GM21825 (cell line): ENCODE results near the gene ACAD8.

Source experiments
- ATAC-seq: cut with Tn5 transposase; IDR thresholded peaks from one replicate; pipeline ENCODE4 v1.9.1; 2021; ENCODE audit warnings: mild to moderate bottlenecking, moderate library complexity; ENCODE audit not compliant: unreplicated experiment

ACAD8 gene

GRCh38 chr11:134253188-134253993 is at the start of gene ACAD8, which contains the start of gene THYN1:
TSS of gene ACAD8 (plus strand) at chr11:134253568. CDS start at chr11:134253601, 33 bp downstream.
TSS of gene THYN1 (minus strand) at chr11:134253352. CDS start at chr11:134252882, 470 bp downstream.
- peak; percentile 99 for ATAC-seq

DNA sequence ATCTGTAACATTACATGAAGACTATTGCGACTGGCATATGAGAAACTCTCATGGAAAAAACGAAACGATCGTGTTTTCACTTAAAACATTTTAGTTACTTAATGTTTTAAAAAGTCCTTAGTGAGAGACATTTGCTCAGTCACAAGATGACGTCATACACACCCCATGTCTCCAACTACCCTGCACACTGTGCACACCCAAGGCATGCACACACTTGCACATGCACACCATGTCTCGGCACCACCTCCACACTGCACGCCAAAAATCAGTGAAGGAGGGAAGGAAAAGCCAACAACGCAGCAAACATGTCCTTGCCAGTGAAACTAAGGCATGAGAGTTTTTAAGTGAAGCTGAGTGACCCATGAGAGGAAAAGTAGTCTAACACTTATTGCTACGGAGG is 47.6 kb upstream of the ACAD8 start:
- ATAC-seq, result no peak

DNA sequence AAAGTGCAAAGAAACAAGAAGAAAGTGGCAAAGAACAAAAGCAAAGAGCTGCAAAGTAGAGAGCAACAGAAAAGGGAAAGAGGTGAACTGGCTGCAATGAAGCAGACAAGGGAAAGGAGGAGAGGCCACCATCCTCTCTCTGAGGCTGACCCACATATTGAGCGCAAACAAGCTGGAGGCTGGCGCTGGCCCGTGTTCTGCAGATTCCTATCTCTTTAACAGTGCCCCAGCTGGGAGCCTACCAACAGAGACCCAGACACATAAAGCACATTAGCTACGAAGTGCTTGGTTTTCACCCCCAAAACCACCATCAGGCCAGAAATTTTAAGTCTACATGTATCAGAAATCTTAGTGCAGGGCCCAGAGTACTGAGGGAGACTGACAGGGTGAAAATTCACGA is 47.2 kb upstream of the ACAD8 start:
- ATAC-seq, result no peak

DNA sequence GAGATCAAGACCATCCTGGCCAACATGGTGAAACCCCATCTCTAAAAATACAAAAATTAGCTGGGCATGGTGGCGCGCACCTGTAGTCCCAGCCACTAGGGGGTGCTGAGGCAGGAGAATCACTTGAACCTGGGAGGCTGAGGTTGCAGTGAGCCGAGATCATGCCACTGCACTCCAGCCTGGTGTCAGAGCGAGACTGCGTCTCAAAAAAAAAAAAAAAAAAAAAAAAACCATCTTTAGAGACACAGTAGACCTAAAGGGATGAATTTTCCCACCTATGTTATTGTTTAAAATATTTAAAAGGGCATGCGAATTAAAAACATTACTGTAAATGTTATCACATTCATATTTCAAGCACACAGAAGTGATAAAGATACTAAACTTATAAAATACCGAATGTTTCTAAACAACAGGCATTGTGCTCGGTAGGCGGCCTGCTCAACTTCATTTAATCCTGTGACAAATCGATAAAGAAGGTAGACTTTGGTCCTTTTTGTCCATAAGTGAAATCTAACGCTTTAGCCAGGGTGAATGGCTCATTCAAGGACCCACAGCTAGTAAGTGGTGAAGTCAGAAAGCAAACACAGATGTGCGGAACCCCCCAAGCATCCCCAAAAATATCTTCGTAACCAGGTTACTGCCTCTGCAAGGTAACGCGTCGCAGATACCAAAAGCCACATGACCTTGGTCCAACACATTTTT is 45.7 kb upstream of the ACAD8 start:
- no peak for ATAC-seq

DNA sequence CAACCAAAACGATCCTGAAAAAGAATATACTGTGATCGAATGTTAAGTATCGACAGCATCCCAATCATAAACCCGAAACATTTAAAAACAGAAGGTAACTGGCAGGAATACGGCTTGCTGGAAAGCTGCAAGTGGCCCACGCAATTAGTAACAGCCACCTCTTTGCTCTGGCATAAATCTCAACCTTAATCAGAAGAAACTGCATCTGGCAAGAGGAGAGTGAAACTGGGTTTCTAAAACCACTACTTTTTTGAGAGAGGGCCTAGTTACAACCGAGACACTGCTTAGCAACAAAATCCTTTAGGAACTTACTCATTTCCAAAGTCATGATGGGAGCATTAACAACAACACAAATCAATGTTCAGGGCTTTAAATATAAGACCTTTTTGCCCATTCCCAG is 37.5 kb upstream of the ACAD8 start:
- no peak for ATAC-seq

GRCh38 chr11:134216816-134217215 is 36.6 kb upstream of the ACAD8 start:
- no peak for ATAC-seq

GRCh38 chr11:134223121-134223520 is 30.2 kb upstream of the ACAD8 start:
- no peak for ATAC-seq

GRCh38 chr11:134223836-134224709 is 29.3 kb upstream of the ACAD8 start, which contains the start of the genes NCAPD3 and VPS26B:
TSS of gene NCAPD3 (minus strand) at chr11:134223967. CDS start at chr11:134223926, 41 bp downstream.
TSS of gene VPS26B (plus strand) at chr11:134224671. CDS start at chr11:134225123, 452 bp downstream.
- ATAC-seq, result peak; percentile 70

DNA sequence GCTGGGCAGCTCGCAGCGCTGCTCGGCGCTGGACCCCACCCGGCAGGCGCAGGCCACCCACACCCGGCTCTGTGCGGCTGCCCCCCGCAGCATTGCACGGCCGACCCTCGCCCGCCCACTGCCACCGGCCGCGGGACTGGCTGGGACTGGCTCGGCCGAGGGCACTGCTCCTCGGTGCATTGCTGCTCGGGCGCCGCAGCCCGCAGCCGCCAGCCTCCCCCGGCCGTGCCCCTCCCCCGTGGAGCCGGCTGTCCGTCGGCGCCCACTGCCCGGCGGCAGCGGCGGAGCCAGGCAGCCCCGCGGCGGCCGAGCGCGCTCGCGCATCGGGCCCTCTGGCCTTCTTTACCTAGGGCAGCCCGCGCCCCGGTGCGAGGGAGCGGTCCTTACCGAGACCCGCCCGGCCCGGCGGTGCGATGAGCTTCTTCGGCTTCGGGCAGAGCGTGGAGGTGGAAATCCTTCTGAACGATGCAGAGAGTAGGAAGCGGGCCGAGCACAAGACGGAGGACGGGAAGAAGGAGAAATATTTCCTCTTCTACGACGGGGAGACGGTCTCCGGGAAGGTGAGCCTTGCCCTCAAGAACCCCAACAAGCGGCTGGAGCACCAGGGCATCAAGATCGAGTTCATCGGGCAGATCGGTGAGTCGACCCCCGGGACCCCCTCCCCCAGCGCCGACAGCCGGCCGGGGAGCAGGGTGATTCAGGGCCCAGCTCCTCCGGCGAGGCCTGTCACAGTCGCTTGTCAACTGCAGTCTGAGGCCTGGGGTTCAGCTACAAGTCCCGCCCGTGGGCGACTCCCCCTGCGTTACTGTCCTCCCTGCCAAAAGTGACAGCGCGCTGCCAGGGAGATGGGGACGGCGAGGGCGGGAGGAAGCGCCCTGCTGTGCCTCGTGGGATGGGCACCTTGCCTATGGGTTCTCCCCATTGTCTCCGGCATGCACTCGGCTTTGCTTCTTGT is 28.4 kb upstream of the ACAD8 start:
- peak; percentile 20 for ATAC-seq

DNA sequence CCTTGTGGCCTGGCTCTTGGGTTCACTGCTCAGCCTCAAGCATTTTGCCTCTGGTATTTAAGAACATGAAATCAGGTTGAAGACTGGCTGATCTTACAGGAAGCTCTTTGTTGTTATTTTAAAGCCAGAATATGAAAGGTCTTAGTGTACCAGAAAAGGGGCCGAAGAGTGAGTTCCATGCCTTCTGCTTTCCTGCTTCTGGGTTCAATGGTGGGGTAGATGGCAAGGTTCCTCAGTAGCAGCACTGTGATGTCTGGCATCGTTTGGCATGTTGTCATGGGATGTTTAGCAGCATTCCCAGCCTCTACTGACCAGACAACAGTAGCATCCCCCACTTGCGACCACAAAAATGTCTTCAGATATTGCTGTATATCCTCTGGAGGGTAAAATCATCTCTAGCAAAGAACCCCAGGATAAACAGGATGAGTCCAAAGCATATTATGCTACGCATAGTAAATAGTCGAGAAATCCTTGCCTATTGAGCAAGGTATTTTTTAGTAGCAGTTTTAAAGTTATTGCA is 26.5 kb upstream of the ACAD8 start:
- ATAC-seq, result no peak

GRCh38 chr11:134228625-134229024 is 24.7 kb upstream of the ACAD8 start:
- ATAC-seq, result peak; percentile 46

DNA sequence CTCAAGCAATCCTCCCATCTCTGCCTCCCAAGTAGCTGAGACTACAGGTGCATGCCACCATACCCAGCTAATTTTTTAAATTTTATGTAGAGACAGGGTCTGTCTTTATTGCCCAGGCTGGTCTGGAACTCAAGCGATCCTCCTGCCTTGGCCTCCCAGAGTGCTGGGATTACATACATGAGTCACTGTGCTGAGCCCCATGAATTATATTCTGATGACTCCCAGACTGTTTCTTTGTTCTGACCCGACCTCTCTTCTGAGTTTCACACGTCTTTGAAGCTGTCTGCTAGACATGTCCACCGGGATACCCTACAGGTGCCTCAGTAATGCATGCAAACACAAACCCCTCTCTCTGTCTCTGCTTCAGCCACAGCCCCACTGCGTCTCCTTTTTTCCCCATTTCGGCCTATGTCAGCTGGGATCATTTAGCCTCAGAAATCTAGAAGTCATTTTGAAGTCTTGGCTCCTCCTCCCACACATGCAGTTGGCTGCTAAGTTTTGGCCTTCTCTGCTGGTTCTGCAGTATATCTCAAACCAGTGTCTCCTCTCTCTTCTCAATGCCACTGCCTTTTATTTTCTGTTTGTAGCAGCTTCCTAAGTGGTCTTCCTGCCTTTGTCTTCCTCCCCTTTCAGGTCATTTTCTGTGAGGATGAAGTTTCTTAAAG is 24.1 kb upstream of the ACAD8 start:
- no peak for ATAC-seq

- no peak for ATAC-seq
Measured at GRCh38 chr11:134230339-134230738, 23.0 kb upstream of the ACAD8 start.

GRCh38 chr11:134231958-134232659 is 21.3 kb upstream of the ACAD8 start:
- peak; percentile 35 for ATAC-seq

DNA sequence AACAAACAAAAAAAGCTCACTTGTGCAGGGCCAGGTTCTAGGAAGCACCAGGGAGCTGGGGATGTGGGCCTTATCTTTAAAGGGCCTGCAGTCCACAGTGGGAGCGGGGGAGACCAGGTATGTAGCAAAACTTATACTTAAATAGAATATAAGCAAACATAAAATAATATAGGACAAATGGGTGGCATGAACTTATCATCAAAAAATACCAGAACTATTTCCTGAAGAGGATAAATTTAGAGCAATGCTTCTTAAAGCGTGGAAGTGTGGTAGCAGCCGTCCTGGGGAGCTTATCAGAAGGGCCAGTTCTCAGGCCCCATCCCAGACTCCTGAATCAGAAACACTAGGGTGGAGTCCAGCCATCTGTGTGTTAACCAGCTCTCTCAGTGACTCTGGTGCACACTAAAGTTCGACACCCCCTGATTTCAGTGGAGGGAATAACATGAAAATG is 19.6 kb upstream of the ACAD8 start:
- ATAC-seq, result no peak

- no peak for ATAC-seq
Measured at GRCh38 chr11:134235399-134235798, 18.0 kb upstream of the ACAD8 start.

DNA sequence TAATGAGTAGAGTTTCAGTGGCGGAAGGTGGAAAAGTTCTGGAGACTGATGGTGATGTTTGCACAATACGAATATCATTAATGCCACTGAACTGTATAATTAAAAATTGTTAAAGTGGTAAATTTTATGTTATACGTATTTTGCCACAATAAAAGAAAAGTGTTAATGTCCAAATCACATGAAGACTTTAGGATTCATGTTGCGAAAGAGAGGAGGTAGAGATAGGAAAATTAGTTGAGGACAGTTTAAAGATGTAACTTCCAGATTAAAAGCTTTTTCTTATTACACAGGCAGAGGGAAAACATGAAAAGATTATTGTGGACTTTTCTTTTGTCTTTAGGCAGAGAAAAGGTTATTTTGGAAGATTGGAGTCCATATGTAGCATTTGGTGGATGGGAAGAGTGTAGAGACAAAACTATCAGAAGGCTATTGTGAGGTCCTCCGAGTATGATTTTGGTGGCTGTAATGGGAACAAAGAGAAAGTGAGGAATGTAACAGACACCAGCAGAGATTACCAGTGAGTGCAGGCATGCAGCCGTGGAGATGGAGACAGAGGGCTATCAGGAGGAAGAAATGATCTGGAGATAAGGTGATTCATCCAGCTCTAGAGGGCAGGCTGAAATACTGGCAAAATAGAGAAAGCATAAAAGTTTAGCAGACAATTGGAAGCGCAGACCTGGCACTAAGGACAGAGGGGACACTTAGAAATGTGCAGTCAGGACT is 16.4 kb upstream of the ACAD8 start:
- no peak for ATAC-seq

- ATAC-seq, result no peak
Measured at GRCh38 chr11:134237557-134237922, 15.8 kb upstream of the ACAD8 start.
